Measurements from ENCODE around the gene EXOC6B. TPM values are rescaled to one million over a fixed set of nuclear protein-coding genes. Genes with fewer than 3 reads are reported as not detected.

The EXOC6B gene
- total RNA-seq, 1 donor from 2014 or later: 33.0 TPM

DNA sequence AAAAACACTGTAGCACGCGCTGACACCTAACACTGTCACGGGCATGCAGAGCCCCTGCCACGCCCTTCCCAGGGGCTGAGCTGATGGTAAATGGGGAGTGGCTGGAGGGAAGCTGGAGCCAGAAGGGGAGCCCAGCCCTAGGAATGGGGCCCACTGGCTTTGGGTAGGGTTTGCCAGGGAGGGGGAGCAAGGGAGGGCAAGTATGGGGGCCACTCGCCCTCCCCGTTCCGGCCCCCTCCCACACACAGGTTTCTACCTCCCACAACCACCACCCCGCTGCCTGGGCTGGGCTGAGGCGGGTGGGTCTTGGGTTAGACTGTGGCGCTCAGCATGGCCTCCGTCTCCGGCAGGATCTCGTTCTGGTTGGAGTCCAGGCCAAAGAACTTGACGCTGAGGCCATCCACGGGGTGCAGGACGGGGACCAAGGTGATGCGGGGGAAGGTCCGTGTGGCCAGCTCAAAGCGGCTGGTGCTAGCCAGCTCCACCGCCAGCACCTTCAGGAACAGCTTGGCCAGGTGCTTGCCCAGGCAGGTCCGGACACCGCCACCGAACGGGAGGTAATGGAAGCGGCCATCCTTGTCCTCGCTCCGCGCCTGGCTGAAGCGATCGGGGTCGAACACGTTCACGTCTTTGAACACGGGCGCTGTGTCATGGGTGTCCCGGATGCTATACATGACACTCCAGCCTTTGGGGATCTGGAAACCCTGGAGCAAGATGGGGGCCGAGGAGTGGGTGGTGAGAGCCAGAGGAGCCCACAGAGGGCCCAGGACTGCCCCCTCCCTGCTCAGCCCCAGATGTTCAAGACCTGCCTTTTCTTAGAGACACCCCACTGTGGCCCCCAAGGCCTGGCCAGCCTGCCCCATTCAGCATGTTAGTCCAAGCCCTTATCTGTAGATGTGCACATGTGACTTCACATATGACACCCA, 693.7 kb downstream of the EXOC6B start:
- DNase-seq (no peak), ATAC-seq (no peak)
- H3K27me3 ChIP-seq (ENCODE audit: low read depth): no peaks in the 10 kb centered on the region
- no peaks in the 10 kb centered on the region for H3K4me1 ChIP-seq
- no peak overlapping the region for H3K27ac ChIP-seq
- H3K36me3 ChIP-seq: no peaks in the 10 kb centered on the region
- TF ChIP-seq, protein P1, sequence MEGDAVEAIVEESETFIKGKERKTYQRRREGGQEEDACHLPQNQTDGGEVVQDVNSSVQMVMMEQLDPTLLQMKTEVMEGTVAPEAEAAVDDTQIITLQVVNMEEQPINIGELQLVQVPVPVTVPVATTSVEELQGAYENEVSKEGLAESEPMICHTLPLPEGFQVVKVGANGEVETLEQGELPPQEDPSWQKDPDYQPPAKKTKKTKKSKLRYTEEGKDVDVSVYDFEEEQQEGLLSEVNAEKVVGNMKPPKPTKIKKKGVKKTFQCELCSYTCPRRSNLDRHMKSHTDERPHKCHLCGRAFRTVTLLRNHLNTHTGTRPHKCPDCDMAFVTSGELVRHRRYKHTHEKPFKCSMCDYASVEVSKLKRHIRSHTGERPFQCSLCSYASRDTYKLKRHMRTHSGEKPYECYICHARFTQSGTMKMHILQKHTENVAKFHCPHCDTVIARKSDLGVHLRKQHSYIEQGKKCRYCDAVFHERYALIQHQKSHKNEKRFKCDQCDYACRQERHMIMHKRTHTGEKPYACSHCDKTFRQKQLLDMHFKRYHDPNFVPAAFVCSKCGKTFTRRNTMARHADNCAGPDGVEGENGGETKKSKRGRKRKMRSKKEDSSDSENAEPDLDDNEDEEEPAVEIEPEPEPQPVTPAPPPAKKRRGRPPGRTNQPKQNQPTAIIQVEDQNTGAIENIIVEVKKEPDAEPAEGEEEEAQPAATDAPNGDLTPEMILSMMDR (IDR thresholded peaks at IDR 0.05): no peak
- no peak overlapping the region for H3K4me3 ChIP-seq
- intact Hi-C loops (cut with DNase I): no loop called here
- H3K9me3 ChIP-seq: no peaks in the 10 kb centered on the region

- ATAC-seq: no peak
- no peak overlapping the region for H3K4me3 ChIP-seq
- TF ChIP-seq, protein P1 (IDR thresholded peaks at IDR 0.05): no peak
- H3K27me3 ChIP-seq (ENCODE audit: low read depth): no peaks in the 10 kb centered on the region
- H3K4me1 ChIP-seq: no peaks in the 10 kb centered on the region
- intact Hi-C loops (cut with DNase I): no loop called here
- H3K36me3 ChIP-seq: no peaks in the 10 kb centered on the region
- DNase-seq: no peak
- no peaks in the 10 kb centered on the region for H3K9me3 ChIP-seq
- no peak overlapping the region for H3K27ac ChIP-seq
These were observed 694.4 kb downstream of the EXOC6B start for GRCh38 chr2:72131371-72131891.

- TF ChIP-seq, protein P1 (IDR thresholded peaks at IDR 0.05): no peak
- Histone ChIP-seq H3K4me3 (no peak overlapping the region), H3K27me3 (ENCODE audit: low read depth) (no peaks in the 10 kb centered on the region), H3K4me1 (no peaks in the 10 kb centered on the region), H3K27ac (no peak overlapping the region), H3K36me3 (no peaks in the 10 kb centered on the region), H3K9me3 (no peaks in the 10 kb centered on the region)
- intact Hi-C loops (cut with DNase I): no loop called here
- no peak for ATAC-seq
- DNase-seq: no peak
These were observed 695.0 kb downstream of the EXOC6B start for GRCh38 chr2:72130659-72131360.

- DNase-seq (no peak), ATAC-seq (no peak)
- intact Hi-C loops (cut with DNase I): no loop called here
- TF ChIP-seq, protein P1 (IDR thresholded peaks at IDR 0.05): no peak
- no peaks in the 10 kb centered on the region for H3K9me3 ChIP-seq
- H3K4me1 ChIP-seq: no peaks in the 10 kb centered on the region
- H3K27me3 ChIP-seq (ENCODE audit: low read depth): no peaks in the 10 kb centered on the region
- no peak overlapping the region for H3K27ac ChIP-seq
- H3K4me3 ChIP-seq: no peak overlapping the region
- H3K36me3 ChIP-seq: no peaks in the 10 kb centered on the region
These were observed 696.0 kb downstream of the EXOC6B start for GRCh38 chr2:72129681-72130340.

GRCh38 chr2:72128843-72129227, 697.0 kb downstream of the EXOC6B start:
- no peaks in the 10 kb centered on the region for H3K36me3 ChIP-seq
- no peak overlapping the region for H3K27ac ChIP-seq
- ATAC-seq: no peak
- no peak overlapping the region for H3K4me3 ChIP-seq
- H3K9me3 ChIP-seq: no peaks in the 10 kb centered on the region
- no peaks in the 10 kb centered on the region for H3K27me3 ChIP-seq (ENCODE audit: low read depth)
- TF ChIP-seq, protein P1 (IDR thresholded peaks at IDR 0.05): no peak
- intact Hi-C loops (cut with DNase I): no loop called here
- no peak for DNase-seq
- H3K4me1 ChIP-seq: no peaks in the 10 kb centered on the region

All from lower lobe of right lung (tissue), 2 donors.